Neural cell (in vitro differentiated cells): Measurements from ENCODE around the gene NOD2. TPM values are rescaled to one million over a fixed set of nuclear protein-coding genes. Genes with fewer than 3 reads are reported as not detected.

Experiments used
- H2AFZ ChIP-seq: fragments of 200-600, 300-800 bp; sonication (generic), shearing (Covaris generic); 2 replicates; pipeline ENCODE4 v1.6.0; 2014; ENCODE audit warnings: low read depth, mild to moderate bottlenecking, antibody characterized with exemption, low read length, moderate library complexity
- H3F3A ChIP-seq: fragments of 200-600 bp; shearing (Covaris generic); 2 replicates; pipeline ENCODE4 v1.6.1; 2016; ENCODE audit warnings: mild to moderate bottlenecking, moderate library complexity, mixed read lengths, antibody characterized with exemption, low read length; ENCODE audit not compliant: insufficient read depth, poor library complexity, severe bottlenecking
- H3K27ac ChIP-seq: fragments of 200-600, 300-800 bp; sonication (generic), shearing (Covaris generic); 2 replicates; pipeline ENCODE4 v1.5.1; 2014; ENCODE audit warnings: mild to moderate bottlenecking, low read length, moderate library complexity
- H3K27me3 ChIP-seq: fragments of 300-800, 200-600 bp; sonication (generic), shearing (Covaris generic); 2 replicates; pipeline ENCODE4 v1.6.0; 2014; ENCODE audit warnings: mild to moderate bottlenecking, low read depth, low read length, moderate library complexity; ENCODE audit not compliant: insufficient read depth
- H3K36me3 ChIP-seq: fragments of 300-800, 200-600 bp; sonication (generic), shearing (Covaris generic); 2 replicates; pipeline ENCODE4 v1.5.1; 2014; ENCODE audit warnings: mild to moderate bottlenecking, antibody characterized with exemption, low read length, moderate library complexity; ENCODE audit not compliant: insufficient read depth
- H3K4me2 ChIP-seq: fragments of 300-800, 200-600 bp; sonication (generic), shearing (Covaris generic); 2 replicates; pipeline ENCODE4 v1.6.0; 2014; ENCODE audit warnings: mild to moderate bottlenecking, low read length
- H3K4me3 ChIP-seq: fragments of 300-800, 200-600 bp; sonication (generic), shearing (Covaris generic); 2 replicates; pipeline ENCODE4 v1.5.1; 2014; ENCODE audit warnings: mild to moderate bottlenecking, low read length, moderate library complexity
- H3K79me2 ChIP-seq: fragments of 200-600 bp; shearing (Covaris generic); replicated peaks from 2 replicates; pipeline ENCODE4 v1.6.0; 2014; ENCODE audit warnings: mild to moderate bottlenecking, low read length, moderate library complexity; ENCODE audit not compliant: insufficient read depth
- H3K9ac ChIP-seq: fragments of 300-800, 200-600 bp; sonication (generic), shearing (Covaris generic); 2 replicates; pipeline ENCODE4 v1.6.1; 2016; ENCODE audit warnings: mild to moderate bottlenecking, low read length, mixed read lengths
- H3K9me2 ChIP-seq: fragments of 200-600 bp; shearing (Covaris generic); 2 replicates; pipeline ENCODE4 v1.6.1; 2016; ENCODE audit warnings: mild to moderate bottlenecking, low read length, mixed read lengths; ENCODE audit not compliant: insufficient read depth
- H3K9me3 ChIP-seq: fragments of 200-600, 300-800 bp; sonication (generic), shearing (Covaris generic); 2 replicates; pipeline ENCODE4 v1.6.1; 2016; ENCODE audit warnings: mild to moderate bottlenecking, mixed run types, low read length, moderate library complexity, mixed read lengths
- H4K20me1 ChIP-seq: fragments of 200-600 bp; shearing (Covaris generic); 2 replicates; pipeline ENCODE4 v1.6.1; 2016; ENCODE audit warnings: mild to moderate bottlenecking, mixed run types; ENCODE audit not compliant: insufficient read depth
- EP300 ChIP-seq: fragments of 450-650 bp; conservative IDR thresholded peaks from 2 replicates; pipeline ENCODE4 v1.6.1; 2014; ENCODE audit warnings: antibody characterized with exemption, mild to moderate bottlenecking, moderate library complexity; ENCODE audit not compliant: poor library complexity, severe bottlenecking
- EZH2 ChIP-seq: fragments of 200-600, 300-800 bp; shearing (Covaris generic), sonication (generic); IDR thresholded peaks from 2 replicates; pipeline ENCODE4 v1.6.1; 2014; ENCODE audit warnings: antibody characterized with exemption, low read length, borderline replicate concordance, mild to moderate bottlenecking; ENCODE audit not compliant: insufficient read depth, poor library complexity, severe bottlenecking
- MXI1 ChIP-seq: fragments of 450-650 bp; conservative IDR thresholded peaks from 2 replicates; pipeline ENCODE4 v1.6.1; 2014; ENCODE audit warnings: antibody characterized with exemption, mild to moderate bottlenecking; ENCODE audit not compliant: poor library complexity, severe bottlenecking
- POLR2AphosphoS5 ChIP-seq: IDR thresholded peaks from 2 replicates; pipeline ENCODE4 v1.6.1; 2012
- RAD21 ChIP-seq: fragments of 450-650 bp; conservative IDR thresholded peaks from 2 replicates; pipeline ENCODE4 v1.6.1; 2014; ENCODE audit warnings: antibody characterized with exemption, mild to moderate bottlenecking, moderate library complexity
- SMC3 ChIP-seq: fragments of 450-650 bp; conservative IDR thresholded peaks from 2 replicates; pipeline ENCODE4 v1.6.1; 2014; ENCODE audit warnings: antibody characterized with exemption, mild to moderate bottlenecking, moderate library complexity; ENCODE audit not compliant: poor library complexity
- TAF1 ChIP-seq: IDR thresholded peaks from 2 replicates; pipeline ENCODE4 v1.6.1; 2012; ENCODE audit warnings: low read depth
- polyA plus RNA-seq: library from polyadenylated mRNA; depleted of rRNA; stranded (reverse); fragments of >200 nt; gene quantifications from 2 replicates; pipeline ENCODE4 v1.2.3, GENCODE V29; 2014
- TF ChIP-seq, protein P1 (sequence below): fragments of 450-650 bp; IDR thresholded peaks from 2 replicates; pipeline ENCODE4 v1.5.1; 2014; ENCODE audit warnings: antibody characterized with exemption, mild to moderate bottlenecking, moderate library complexity; ENCODE audit not compliant: poor library complexity, severe bottlenecking
- TF ChIP-seq, protein P2 (sequence below): IDR thresholded peaks from 2 replicates; pipeline ENCODE4 v1.6.1; 2012; ENCODE audit warnings: borderline replicate concordance

Gene NOD2
- polyA plus RNA-seq, 1 donor from 2014 or later: not detected

DNA sequence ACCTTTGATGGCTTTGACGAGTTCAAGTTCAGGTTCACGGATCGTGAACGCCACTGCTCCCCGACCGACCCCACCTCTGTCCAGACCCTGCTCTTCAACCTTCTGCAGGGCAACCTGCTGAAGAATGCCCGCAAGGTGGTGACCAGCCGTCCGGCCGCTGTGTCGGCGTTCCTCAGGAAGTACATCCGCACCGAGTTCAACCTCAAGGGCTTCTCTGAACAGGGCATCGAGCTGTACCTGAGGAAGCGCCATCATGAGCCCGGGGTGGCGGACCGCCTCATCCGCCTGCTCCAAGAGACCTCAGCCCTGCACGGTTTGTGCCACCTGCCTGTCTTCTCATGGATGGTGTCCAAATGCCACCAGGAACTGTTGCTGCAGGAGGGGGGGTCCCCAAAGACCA is 17.6 kb downstream of the NOD2 start:
- Histone ChIP-seq H3K79me2 (no peaks in the 10 kb centered on the region), H3K4me3 (no peak overlapping the region), H3K4me2 (no peak overlapping the region), H3K9me3 (no peaks in the 10 kb centered on the region), H3K9ac (no peak overlapping the region), H3F3A (no peaks in the 10 kb centered on the region), H3K9me2 (no peaks in the 10 kb centered on the region), H3K36me3 (no peaks in the 10 kb centered on the region), H2AFZ (no peak overlapping the region), H3K27ac (no peak overlapping the region), H3K27me3 (no peaks in the 10 kb centered on the region), H4K20me1 (no peaks in the 10 kb centered on the region)
- TF ChIP-seq, protein P1, sequence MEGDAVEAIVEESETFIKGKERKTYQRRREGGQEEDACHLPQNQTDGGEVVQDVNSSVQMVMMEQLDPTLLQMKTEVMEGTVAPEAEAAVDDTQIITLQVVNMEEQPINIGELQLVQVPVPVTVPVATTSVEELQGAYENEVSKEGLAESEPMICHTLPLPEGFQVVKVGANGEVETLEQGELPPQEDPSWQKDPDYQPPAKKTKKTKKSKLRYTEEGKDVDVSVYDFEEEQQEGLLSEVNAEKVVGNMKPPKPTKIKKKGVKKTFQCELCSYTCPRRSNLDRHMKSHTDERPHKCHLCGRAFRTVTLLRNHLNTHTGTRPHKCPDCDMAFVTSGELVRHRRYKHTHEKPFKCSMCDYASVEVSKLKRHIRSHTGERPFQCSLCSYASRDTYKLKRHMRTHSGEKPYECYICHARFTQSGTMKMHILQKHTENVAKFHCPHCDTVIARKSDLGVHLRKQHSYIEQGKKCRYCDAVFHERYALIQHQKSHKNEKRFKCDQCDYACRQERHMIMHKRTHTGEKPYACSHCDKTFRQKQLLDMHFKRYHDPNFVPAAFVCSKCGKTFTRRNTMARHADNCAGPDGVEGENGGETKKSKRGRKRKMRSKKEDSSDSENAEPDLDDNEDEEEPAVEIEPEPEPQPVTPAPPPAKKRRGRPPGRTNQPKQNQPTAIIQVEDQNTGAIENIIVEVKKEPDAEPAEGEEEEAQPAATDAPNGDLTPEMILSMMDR: no peak
- TF ChIP-seq EP300: no peak
- TF ChIP-seq TAF1: no peak
- TF ChIP-seq SMC3: no peak
- no peak for TF ChIP-seq RAD21
- no peak for TF ChIP-seq POLR2AphosphoS5
- no peak for TF ChIP-seq EZH2
- TF ChIP-seq, protein P2, sequence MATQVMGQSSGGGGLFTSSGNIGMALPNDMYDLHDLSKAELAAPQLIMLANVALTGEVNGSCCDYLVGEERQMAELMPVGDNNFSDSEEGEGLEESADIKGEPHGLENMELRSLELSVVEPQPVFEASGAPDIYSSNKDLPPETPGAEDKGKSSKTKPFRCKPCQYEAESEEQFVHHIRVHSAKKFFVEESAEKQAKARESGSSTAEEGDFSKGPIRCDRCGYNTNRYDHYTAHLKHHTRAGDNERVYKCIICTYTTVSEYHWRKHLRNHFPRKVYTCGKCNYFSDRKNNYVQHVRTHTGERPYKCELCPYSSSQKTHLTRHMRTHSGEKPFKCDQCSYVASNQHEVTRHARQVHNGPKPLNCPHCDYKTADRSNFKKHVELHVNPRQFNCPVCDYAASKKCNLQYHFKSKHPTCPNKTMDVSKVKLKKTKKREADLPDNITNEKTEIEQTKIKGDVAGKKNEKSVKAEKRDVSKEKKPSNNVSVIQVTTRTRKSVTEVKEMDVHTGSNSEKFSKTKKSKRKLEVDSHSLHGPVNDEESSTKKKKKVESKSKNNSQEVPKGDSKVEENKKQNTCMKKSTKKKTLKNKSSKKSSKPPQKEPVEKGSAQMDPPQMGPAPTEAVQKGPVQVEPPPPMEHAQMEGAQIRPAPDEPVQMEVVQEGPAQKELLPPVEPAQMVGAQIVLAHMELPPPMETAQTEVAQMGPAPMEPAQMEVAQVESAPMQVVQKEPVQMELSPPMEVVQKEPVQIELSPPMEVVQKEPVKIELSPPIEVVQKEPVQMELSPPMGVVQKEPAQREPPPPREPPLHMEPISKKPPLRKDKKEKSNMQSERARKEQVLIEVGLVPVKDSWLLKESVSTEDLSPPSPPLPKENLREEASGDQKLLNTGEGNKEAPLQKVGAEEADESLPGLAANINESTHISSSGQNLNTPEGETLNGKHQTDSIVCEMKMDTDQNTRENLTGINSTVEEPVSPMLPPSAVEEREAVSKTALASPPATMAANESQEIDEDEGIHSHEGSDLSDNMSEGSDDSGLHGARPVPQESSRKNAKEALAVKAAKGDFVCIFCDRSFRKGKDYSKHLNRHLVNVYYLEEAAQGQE: no peak
- no peak for TF ChIP-seq MXI1

DNA sequence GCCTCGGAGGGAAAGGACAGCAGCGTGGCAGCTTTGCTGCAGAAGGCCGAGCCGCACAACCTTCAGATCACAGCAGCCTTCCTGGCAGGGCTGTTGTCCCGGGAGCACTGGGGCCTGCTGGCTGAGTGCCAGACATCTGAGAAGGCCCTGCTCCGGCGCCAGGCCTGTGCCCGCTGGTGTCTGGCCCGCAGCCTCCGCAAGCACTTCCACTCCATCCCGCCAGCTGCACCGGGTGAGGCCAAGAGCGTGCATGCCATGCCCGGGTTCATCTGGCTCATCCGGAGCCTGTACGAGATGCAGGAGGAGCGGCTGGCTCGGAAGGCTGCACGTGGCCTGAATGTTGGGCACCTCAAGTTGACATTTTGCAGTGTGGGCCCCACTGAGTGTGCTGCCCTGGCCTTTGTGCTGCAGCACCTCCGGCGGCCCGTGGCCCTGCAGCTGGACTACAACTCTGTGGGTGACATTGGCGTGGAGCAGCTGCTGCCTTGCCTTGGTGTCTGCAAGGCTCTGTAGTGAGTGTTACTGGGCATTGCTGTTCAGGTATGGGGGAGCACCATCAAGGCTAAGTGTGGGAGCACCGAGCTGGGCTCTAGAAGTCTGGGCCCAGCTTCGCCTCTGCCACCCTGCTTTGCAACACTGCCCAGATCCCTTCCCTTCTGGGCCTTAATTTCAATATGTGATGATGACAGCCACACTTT is 18.6 kb downstream of the NOD2 start:
- H2AFZ ChIP-seq: no peak overlapping the region

More for the DNA sequence above, 18.6 kb downstream of the NOD2 start:
- Histone ChIP-seq H3F3A (no peaks in the 10 kb centered on the region), H4K20me1 (no peaks in the 10 kb centered on the region), H3K9me3 (no peaks in the 10 kb centered on the region), H3K36me3 (no peaks in the 10 kb centered on the region), H3K79me2 (no peaks in the 10 kb centered on the region), H3K9ac (no peak overlapping the region), H3K27me3 (no peaks in the 10 kb centered on the region), H3K4me3 (no peak overlapping the region), H3K4me2 (no peak overlapping the region), H3K27ac (no peak overlapping the region), H3K9me2 (no peaks in the 10 kb centered on the region)
- TF ChIP-seq TAF1 (no peak), POLR2AphosphoS5 (no peak), RAD21 (no peak), EP300 (no peak), SMC3 (no peak), EZH2 (no peak), MXI1 (no peak)
- TF ChIP-seq, protein P2: no peak
- TF ChIP-seq, protein P1: no peak
